HL-60 (cell line): ENCODE measurements around the gene TUT1.

Source experiments
- CTCF ChIP-seq: IDR thresholded peaks from one replicate; pipeline ENCODE4 v1.5.1; 2011; ENCODE audit warnings: low read length, control low read depth, inconsistent platforms; ENCODE audit not compliant: insufficient read depth
- POLR2AphosphoS5 ChIP-seq: IDR thresholded peaks from 2 replicates; pipeline ENCODE4 v1.6.1; 2012; ENCODE audit warnings: low read depth

GRCh38 chr11:62602141-62603071, 11.1 kb upstream of the TUT1 start:
- TF ChIP-seq CTCF = no peak
- TF ChIP-seq POLR2AphosphoS5 = no peak
